ENCODE measurements around the gene ILDR1.

The ILDR1 gene

GRCh38 chr3:122013448-122013925, 8.6 kb downstream of the ILDR1 start:
- DNase-seq = no peak

- DNase-seq = no peak
These were observed 9.2 kb downstream of the ILDR1 start for GRCh38 chr3:122012821-122013220.

- DNase-seq = no peak
These were observed 10.7 kb downstream of the ILDR1 start for GRCh38 chr3:122011396-122011795.

GRCh38 chr3:122010506-122010905, 11.5 kb downstream of the ILDR1 start:
- no peak for DNase-seq

- no peak for DNase-seq
These were observed 13.9 kb downstream of the ILDR1 start for GRCh38 chr3:122008166-122008565.

GRCh38 chr3:122006267-122006666, 15.8 kb downstream of the ILDR1 start:
- DNase-seq = no peak

- DNase-seq = no peak
These were observed 17.0 kb downstream of the ILDR1 start for GRCh38 chr3:122004991-122005565.

GRCh38 chr3:122004107-122004506, 17.9 kb downstream of the ILDR1 start:
- peak; percentile 33 for DNase-seq

- no peak for DNase-seq
These were observed 18.4 kb downstream of the ILDR1 start for GRCh38 chr3:122003606-122004005.

- peak; percentile 49 for DNase-seq
These were observed 18.9 kb downstream of the ILDR1 start for GRCh38 chr3:122003112-122003511.

GRCh38 chr3:122002611-122003010, 19.4 kb downstream of the ILDR1 start:
- no peak for DNase-seq

GRCh38 chr3:122001892-122002291, 20.2 kb downstream of the ILDR1 start:
- DNase-seq = no peak

GRCh38 chr3:122000936-122001605, 21.0 kb downstream of the ILDR1 start:
- DNase-seq = no peak

- no peak for DNase-seq
These were observed 22.1 kb downstream of the ILDR1 start for GRCh38 chr3:121999931-122000330.

- DNase-seq = peak; percentile 55
These were observed 23.2 kb downstream of the ILDR1 start for GRCh38 chr3:121998611-121999473.

GRCh38 chr3:121998030-121998580, 23.9 kb downstream of the ILDR1 start:
- peak; percentile 80 for DNase-seq

GRCh38 chr3:121997372-121997771, 24.7 kb downstream of the ILDR1 start:
- DNase-seq = no peak

- DNase-seq = no peak
These were observed 25.6 kb downstream of the ILDR1 start for GRCh38 chr3:121996441-121996840.

GRCh38 chr3:121995161-121996137, 26.6 kb downstream of the ILDR1 start:
- peak; percentile 80 for DNase-seq

- no peak for DNase-seq
These were observed 27.5 kb downstream of the ILDR1 start for GRCh38 chr3:121994551-121994950.

GRCh38 chr3:121992601-121993560, 29.2 kb downstream of the ILDR1 start:
- no peak for DNase-seq

Data from hematopoietic multipotent progenitor cell treated with erythropoietin and hydrocortisone succinate and interleukin-3 and kit ligand, for 4 days (in vitro differentiated cells).